Dermis blood vessel endothelial cell (primary cell): ENCODE results near the gene UBE2E2. TPM values are rescaled to one million over a fixed set of nuclear protein-coding genes. Genes with fewer than 3 reads are reported as not detected.

ENCODE experiments used
- DNase-seq: peaks from one replicate; pipeline ENCODE4 v3.0.0; 2010
- total RNA-seq: library from RNA; depleted of rRNA; stranded (reverse); fragments of >200 nt; gene quantifications from 2 replicates; pipeline ENCODE4 v1.2.3, GENCODE V29; 2014

The UBE2E2 gene
- total RNA-seq, 1 donor from 2014 or later = 32.2 TPM

GRCh38 chr3:23485922-23486321 is 282.8 kb downstream of the UBE2E2 start:
- DNase-seq = no peak

- DNase-seq = no peak
Measured at GRCh38 chr3:23487015-23487414, 283.9 kb downstream of the UBE2E2 start.

- DNase-seq = no peak
Measured at GRCh38 chr3:23488618-23489017, 285.5 kb downstream of the UBE2E2 start.

- DNase-seq = peak; percentile 24
Measured at GRCh38 chr3:23489300-23490158, 286.4 kb downstream of the UBE2E2 start.

GRCh38 chr3:23490459-23490858 is 287.3 kb downstream of the UBE2E2 start:
- DNase-seq = peak; percentile 87

- no peak for DNase-seq
Measured at GRCh38 chr3:23492057-23492456, 288.9 kb downstream of the UBE2E2 start.

- no peak for DNase-seq
Measured at GRCh38 chr3:23493889-23494288, 290.8 kb downstream of the UBE2E2 start.

GRCh38 chr3:23494967-23495366 is 291.8 kb downstream of the UBE2E2 start:
- DNase-seq = no peak

GRCh38 chr3:23495507-23495906 is 292.4 kb downstream of the UBE2E2 start:
- peak; percentile 69 for DNase-seq

GRCh38 chr3:23496165-23496564 is 293.0 kb downstream of the UBE2E2 start:
- no peak for DNase-seq

- DNase-seq = no peak
Measured at GRCh38 chr3:23497156-23497555, 294.0 kb downstream of the UBE2E2 start.

GRCh38 chr3:23501201-23501802 is 298.2 kb downstream of the UBE2E2 start:
- no peak for DNase-seq

- DNase-seq = no peak
Measured at GRCh38 chr3:23508464-23508863, 305.3 kb downstream of the UBE2E2 start.

GRCh38 chr3:23518441-23518840 is 315.3 kb downstream of the UBE2E2 start:
- no peak for DNase-seq

GRCh38 chr3:23519314-23520208 is 316.4 kb downstream of the UBE2E2 start:
- no peak for DNase-seq

GRCh38 chr3:23527326-23527725 is 324.2 kb downstream of the UBE2E2 start:
- no peak for DNase-seq

GRCh38 chr3:23533596-23533995 is 330.5 kb downstream of the UBE2E2 start:
- DNase-seq = no peak

- DNase-seq = no peak
Measured at GRCh38 chr3:23533996-23534395, 330.9 kb downstream of the UBE2E2 start.

GRCh38 chr3:23537101-23537551 is 334.0 kb downstream of the UBE2E2 start:
- no peak for DNase-seq

- no peak for DNase-seq
Measured at GRCh38 chr3:23539185-23539584, 336.1 kb downstream of the UBE2E2 start.

- no peak for DNase-seq
Measured at GRCh38 chr3:23540600-23540999, 337.5 kb downstream of the UBE2E2 start.

- DNase-seq = no peak
Measured at GRCh38 chr3:23542079-23542478, 339.0 kb downstream of the UBE2E2 start.

- DNase-seq = no peak
Measured at GRCh38 chr3:23546181-23546580, 343.1 kb downstream of the UBE2E2 start.
